Measurements from ENCODE around the gene CCDC69. TPM values are rescaled to one million over a fixed set of nuclear protein-coding genes. Genes with fewer than 3 reads are reported as not detected.

Gene CCDC69
- total RNA-seq, 1 experiment from 2014 or later: 241 TPM

DNA sequence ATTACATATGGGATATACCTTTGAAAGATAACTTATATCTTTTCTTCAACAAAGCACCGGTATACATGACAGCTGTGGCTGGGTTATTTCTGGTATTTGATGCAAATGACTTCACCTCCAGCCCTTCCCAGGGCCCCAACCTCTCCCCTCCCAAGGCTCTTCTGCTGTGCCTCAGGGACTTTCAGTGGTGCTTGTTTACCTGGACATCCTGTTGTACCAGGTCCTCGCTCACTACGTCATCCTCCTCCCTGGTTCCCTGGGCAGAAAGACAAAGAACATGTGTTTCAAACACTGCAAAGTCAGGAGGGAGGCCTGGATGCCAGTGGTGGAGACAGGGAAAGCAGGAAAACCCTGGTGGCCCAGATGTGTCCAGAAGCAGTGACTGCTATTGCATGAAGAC is 89.7 kb downstream of the CCDC69 start:
- Histone ChIP-seq H3K27me3 (ENCODE audit: low read length) (no peaks in the 10 kb centered on the region), H4K20me1 (ENCODE audit: insufficient read depth, low read depth, low read length) (no peaks in the 10 kb centered on the region), H3K36me3 (ENCODE audit: insufficient read depth, low read length) (peaks cover 72% of the 10 kb centered on the region), H3K4me2 (ENCODE audit: low read depth, low read length, poor library complexity, severe bottlenecking) (peak overlapping the region; percentile 60), H3K79me2 (ENCODE audit: low read length) (peaks cover 3% of the 10 kb centered on the region; the same call in 1 of the 2 replicates), H3K27ac (ENCODE audit: low read length) (peak overlapping the region; percentile 95), H3K4me1 (ENCODE audit: low read length) (peaks cover 88% of the 10 kb centered on the region), H3K9me3 (ENCODE audit: low read length) (no peaks in the 10 kb centered on the region), H3K9ac (ENCODE audit: low read length) (peak overlapping the region; percentile 55), H3K9me2 (replicated peaks; ENCODE audit: insufficient read depth, low read length) (no peaks in the 10 kb centered on the region), H2AFZ (ENCODE audit: low read length) (no peak overlapping the region), H3K4me3 (ENCODE audit: low read length) (peak overlapping the region; percentile 42)
- peak; percentile 67 for DNase-seq

DNA sequence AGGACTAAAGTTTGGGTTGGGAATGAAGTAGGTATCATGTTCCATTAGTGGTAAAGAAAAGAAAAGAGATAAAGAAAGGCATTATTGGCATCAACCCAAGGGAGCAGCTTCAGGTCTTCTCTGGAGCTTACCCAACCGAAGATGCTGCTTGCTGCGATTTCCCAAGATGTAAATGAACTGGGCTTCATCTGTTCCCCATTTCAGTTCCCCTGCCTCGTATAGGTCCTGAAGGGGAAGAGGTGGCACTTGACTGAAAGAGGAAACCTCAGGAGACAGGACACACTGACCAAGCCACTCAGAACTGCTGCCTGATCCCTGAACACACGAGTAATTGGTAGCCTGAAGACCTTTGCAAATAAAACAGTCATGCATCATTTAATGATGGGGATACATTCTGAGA is 90.9 kb downstream of the CCDC69 start:
- peak overlapping the region; percentile 55 for H3K9ac ChIP-seq (ENCODE audit: low read length)
- H3K4me1 ChIP-seq (ENCODE audit: low read length): peaks cover 90% of the 10 kb centered on the region
- peak overlapping the region; percentile 95 for H3K27ac ChIP-seq (ENCODE audit: low read length)
- H3K36me3 ChIP-seq (ENCODE audit: insufficient read depth, low read length): peaks cover 74% of the 10 kb centered on the region
- peaks cover 3% of the 10 kb centered on the region; the same call in 1 of the 2 replicates for H3K79me2 ChIP-seq (ENCODE audit: low read length)
- H2AFZ ChIP-seq (ENCODE audit: low read length): no peak overlapping the region
- H3K4me2 ChIP-seq (ENCODE audit: low read depth, low read length, poor library complexity, severe bottlenecking): peak overlapping the region; percentile 60
- H4K20me1 ChIP-seq (ENCODE audit: insufficient read depth, low read depth, low read length): no peaks in the 10 kb centered on the region
- peak overlapping the region; percentile 42 for H3K4me3 ChIP-seq (ENCODE audit: low read length)
- no peaks in the 10 kb centered on the region for H3K27me3 ChIP-seq (ENCODE audit: low read length)
- H3K9me3 ChIP-seq (ENCODE audit: low read length): no peaks in the 10 kb centered on the region
- H3K9me2 ChIP-seq (replicated peaks; ENCODE audit: insufficient read depth, low read length): no peaks in the 10 kb centered on the region
- peak; percentile 88 for DNase-seq

Other genes starting within 250 kb of the CCDC69 start
- gene GPX3, start 203.5 kb downstream of the CCDC69 start, total RNA-seq (2014; rRNA removed; shearing (Covaris generic); ENCODE audit: low replicate concordance): not detected in 2 replicates
- gene TNIP1, start 143.1 kb downstream of the CCDC69 start, total RNA-seq (2014; rRNA removed; shearing (Covaris generic); ENCODE audit: low replicate concordance): 106 and 205 TPM in 2 replicates
- gene ANXA6, start 66.3 kb downstream of the CCDC69 start, total RNA-seq (2014; rRNA removed; shearing (Covaris generic); ENCODE audit: low replicate concordance): 277 and 387 TPM in 2 replicates
- 132 and 133 TPM in 2 replicates for gene GM2A, start 29.1 kb upstream of the CCDC69 start, total RNA-seq (2014; rRNA removed; shearing (Covaris generic); ENCODE audit: low replicate concordance)
- gene SLC36A3, start 79.7 kb upstream of the CCDC69 start, total RNA-seq (2014; rRNA removed; shearing (Covaris generic); ENCODE audit: low replicate concordance): not detected in 2 replicates
- gene SLC36A2, start 123.5 kb upstream of the CCDC69 start, total RNA-seq (2014; rRNA removed; shearing (Covaris generic); ENCODE audit: low replicate concordance): not detected in 2 replicates
- 8.4 and 12.7 TPM in 2 replicates for gene SLC36A1, start 223.5 kb upstream of the CCDC69 start, total RNA-seq (2014; rRNA removed; shearing (Covaris generic); ENCODE audit: low replicate concordance)

Data from Karpas-422 (cell line).